OCI-LY7 (cell line): ENCODE data around the gene GSG1L. TPM values are rescaled to one million over a fixed set of nuclear protein-coding genes. Genes with fewer than 3 reads are reported as not detected.

Source experiments
- BruUV-seq: library from RNA; stranded (reverse); fragments of 400-500 nt; replicated peaks from 2 replicates; lab custom pipeline; 2021; lab: Mats Ljungman, UMichigan
- CTCF ChIA-PET: fragments of 300-600 bp; sonication (Branson Sonifier 250); formaldehyde crosslinking; loops from one replicate; lab custom pipeline; 2022; ENCODE audit warnings: antibody characterized with exemption; ENCODE audit not compliant: unreplicated experiment; lab: Charles Lee
- POLR2A ChIA-PET: fragments of 300-600 bp; sonication (Branson Sonifier 250); formaldehyde crosslinking; loops from one replicate; lab custom pipeline; 2022; ENCODE audit warnings: antibody characterized with exemption; lab: Charles Lee
- DNase-seq: peaks from one replicate; pipeline ENCODE4 v3.0.0-alpha.2; 2015; ENCODE audit warnings: low spot score
- H2AFZ ChIP-seq: fragments of 200-600 bp; sonication (generic), shearing (Covaris generic); 2 replicates; pipeline ENCODE4 v1.6.1; 2014; ENCODE audit warnings: mild to moderate bottlenecking, antibody characterized with exemption, low read length, moderate library complexity
- H3K27ac ChIP-seq: fragments of 200-600 bp; sonication (generic); 2 replicates; pipeline ENCODE4 v1.5.1; 2014; ENCODE audit warnings: mixed run types, low read depth, mild to moderate bottlenecking, moderate library complexity, low read length, inconsistent platforms; ENCODE audit not compliant: poor library complexity, severe bottlenecking
- H3K36me3 ChIP-seq: fragments of 200-600 bp; sonication (generic); 2 replicates; pipeline ENCODE4 v1.6.1; 2014; ENCODE audit warnings: mild to moderate bottlenecking, antibody characterized with exemption, low read length, moderate library complexity, mixed read lengths; ENCODE audit not compliant: insufficient read depth
- H3K4me1 ChIP-seq: fragments of 200-600 bp; sonication (generic); 2 replicates; pipeline ENCODE4 v1.5.1; 2014; ENCODE audit warnings: mild to moderate bottlenecking, low read length; ENCODE audit not compliant: insufficient read depth, poor library complexity, severe bottlenecking
- H3K4me2 ChIP-seq: fragments of 200-600 bp; sonication (generic); 2 replicates; pipeline ENCODE4 v1.6.1; 2014; ENCODE audit warnings: mild to moderate bottlenecking, low read length
- H3K4me3 ChIP-seq: fragments of 200-600 bp; sonication (generic); 2 replicates; pipeline ENCODE4 v1.5.1; 2014; ENCODE audit warnings: mild to moderate bottlenecking, low read depth, low read length; ENCODE audit not compliant: poor library complexity, severe bottlenecking
- H3K79me2 ChIP-seq: fragments of 200-600 bp; sonication (generic); 2 replicates; pipeline ENCODE4 v1.6.1; 2016; ENCODE audit warnings: low read depth, mild to moderate bottlenecking, low read length, moderate library complexity, mixed read lengths; ENCODE audit not compliant: insufficient read depth
- H3K9me2 ChIP-seq: fragments of 200-600 bp; sonication (generic); 2 replicates; pipeline ENCODE4 v1.6.1; 2016; ENCODE audit warnings: mild to moderate bottlenecking, low read length, mixed read lengths; ENCODE audit not compliant: insufficient read depth
- H3K9me3 ChIP-seq: fragments of 200-600 bp; sonication (generic); 2 replicates; pipeline ENCODE4 v1.6.1; 2014; ENCODE audit warnings: mild to moderate bottlenecking, mixed run types, low read length, mixed read lengths
- H4K20me1 ChIP-seq: fragments of 200-600 bp; sonication (generic); 2 replicates; pipeline ENCODE4 v1.6.1; 2014; ENCODE audit warnings: mild to moderate bottlenecking, antibody characterized with exemption, low read length, moderate library complexity, mixed read lengths; ENCODE audit not compliant: insufficient read depth
- CTCF ChIP-seq: fragments of 200-600 bp; sonication (generic); conservative IDR thresholded peaks from 2 replicates; pipeline ENCODE4 v1.5.1; 2014; ENCODE audit warnings: mild to moderate bottlenecking, antibody characterized with exemption, low read length, moderate library complexity, mixed read lengths
- EZH2phosphoT487 ChIP-seq: fragments of 200-600 bp; sonication (generic); IDR thresholded peaks from 2 replicates; pipeline ENCODE4 v1.6.1; 2018; ENCODE audit warnings: low read depth, borderline replicate concordance, mild to moderate bottlenecking, mixed run types, antibody characterized with exemption, low read length, moderate library complexity, mixed read lengths
- intact Hi-C: fragments of 100-400 bp; cut with micrococcal nuclease; formaldehyde crosslinking; loops from one replicate; pipeline ENCODE4 v1.10.0; 2022; ENCODE audit not compliant: unreplicated experiment
- total RNA-seq, 2 experiments: library from RNA; depleted of rRNA in 1 of 2; stranded (reverse); fragments of >200 nt in 1 of 2; shearing (Covaris generic) in 1 of 2; gene quantifications; 2 replicates each; pipeline ENCODE4 v1.2.3, GENCODE V29; 2014 to 2022

Gene GSG1L
- total RNA-seq, 2 experiments from 2014 or later, result not detected

- no peaks in the 10 kb centered on the region for H3K79me2 ChIP-seq
- intact Hi-C loops, result no loop called here
- H3K9me3 ChIP-seq, result no peaks in the 10 kb centered on the region; the same call in 1 of the 2 replicates
- H3K36me3 ChIP-seq, result no peaks in the 10 kb centered on the region
- BruUV-seq, result no TSS peak
- H2AFZ ChIP-seq, result no peak overlapping the region
- CTCF ChIA-PET, result no interaction called here
- no peaks in the 10 kb centered on the region for H4K20me1 ChIP-seq
- no peak for DNase-seq
- no peaks in the 10 kb centered on the region for H3K9me2 ChIP-seq
- no peak overlapping the region for H3K27ac ChIP-seq
- TF ChIP-seq CTCF (no peak), EZH2phosphoT487 (no peak)
- no peak overlapping the region for H3K4me2 ChIP-seq
- no peak overlapping the region for H3K4me3 ChIP-seq
- POLR2A ChIA-PET, result no interaction called here
- H3K4me1 ChIP-seq, result no peaks in the 10 kb centered on the region
Measured at GRCh38 chr16:28027055-28027454, 36.5 kb downstream of the GSG1L start.

GRCh38 chr16:28025631-28026030 is 37.9 kb downstream of the GSG1L start:
- DNase-seq, result no peak
- no TSS peak for BruUV-seq

More at GRCh38 chr16:28025631-28026030, 37.9 kb downstream of the GSG1L start:
- ChIA-PET CTCF (no interaction called here), POLR2A (no interaction called here)
- Histone ChIP-seq H3K27ac (no peak overlapping the region), H4K20me1 (no peaks in the 10 kb centered on the region), H3K9me2 (no peaks in the 10 kb centered on the region), H3K4me3 (no peak overlapping the region), H2AFZ (no peak overlapping the region), H3K79me2 (no peaks in the 10 kb centered on the region), H3K9me3 (no peaks in the 10 kb centered on the region; the same call in 1 of the 2 replicates), H3K4me1 (no peaks in the 10 kb centered on the region), H3K4me2 (no peak overlapping the region), H3K36me3 (no peaks in the 10 kb centered on the region)
- TF ChIP-seq CTCF (no peak), EZH2phosphoT487 (no peak)
- intact Hi-C loops, result no loop called here
